ELR (cell line): ENCODE measurements around the gene MKRN2.
"Not testable (repeated sequence)": the region's sequence is repeated elsewhere in the genome, so short reads cannot be mapped to it uniquely, and the experiment has no call there.

Experiments
- DNase-seq: peaks from one replicate; pipeline ENCODE4 v3.0.0-alpha.2; 2015; ENCODE audit warnings: low read depth

Gene MKRN2

GRCh38 chr3:12588039-12589009 is 31.4 kb downstream of the MKRN2 start:
- DNase-seq, result peak; percentile 81

- DNase-seq, result no peak
These were observed 33.2 kb downstream of the MKRN2 start for GRCh38 chr3:12590096-12590495.

- no peak for DNase-seq
These were observed 34.6 kb downstream of the MKRN2 start for GRCh38 chr3:12591456-12591855.

GRCh38 chr3:12591997-12592715 is 35.3 kb downstream of the MKRN2 start:
- DNase-seq, result no peak

- DNase-seq, result no peak
These were observed 36.6 kb downstream of the MKRN2 start for GRCh38 chr3:12593473-12593872.

GRCh38 chr3:12598890-12599289 is 42.0 kb downstream of the MKRN2 start:
- DNase-seq, result no peak

GRCh38 chr3:12601072-12601471 is 44.2 kb downstream of the MKRN2 start:
- peak; percentile 16 for DNase-seq

GRCh38 chr3:12603969-12604368 is 47.1 kb downstream of the MKRN2 start:
- DNase-seq, result no peak

- DNase-seq, result no peak
These were observed 51.5 kb downstream of the MKRN2 start for GRCh38 chr3:12608376-12608775.

GRCh38 chr3:12611117-12611516 is 54.2 kb downstream of the MKRN2 start:
- DNase-seq, result peak; percentile 18

- DNase-seq, result no peak
These were observed 55.8 kb downstream of the MKRN2 start for GRCh38 chr3:12612514-12613226.

GRCh38 chr3:12613250-12613649 is 56.4 kb downstream of the MKRN2 start:
- DNase-seq, result no peak

GRCh38 chr3:12615266-12615665 is 58.4 kb downstream of the MKRN2 start:
- no peak for DNase-seq

GRCh38 chr3:12618426-12618825 is 61.5 kb downstream of the MKRN2 start:
- DNase-seq, result no peak

GRCh38 chr3:12620305-12620704 is 63.4 kb downstream of the MKRN2 start:
- DNase-seq, result no peak

- DNase-seq, result no peak
These were observed 63.8 kb downstream of the MKRN2 start for GRCh38 chr3:12620729-12621128.

GRCh38 chr3:12622335-12622734 is 65.4 kb downstream of the MKRN2 start:
- no peak for DNase-seq

GRCh38 chr3:12624056-12624455 is 67.2 kb downstream of the MKRN2 start:
- DNase-seq, result no peak

GRCh38 chr3:12624964-12625363 is 68.1 kb downstream of the MKRN2 start:
- DNase-seq, result not testable (repeated sequence)

GRCh38 chr3:12627370-12627769 is 70.5 kb downstream of the MKRN2 start:
- no peak for DNase-seq

GRCh38 chr3:12628813-12629212 is 71.9 kb downstream of the MKRN2 start:
- DNase-seq, result no peak

- DNase-seq, result peak; percentile 34
These were observed 72.7 kb downstream of the MKRN2 start for GRCh38 chr3:12629560-12629959.
